ENCODE results near the gene SCN4B.

Gene SCN4B

DNA sequence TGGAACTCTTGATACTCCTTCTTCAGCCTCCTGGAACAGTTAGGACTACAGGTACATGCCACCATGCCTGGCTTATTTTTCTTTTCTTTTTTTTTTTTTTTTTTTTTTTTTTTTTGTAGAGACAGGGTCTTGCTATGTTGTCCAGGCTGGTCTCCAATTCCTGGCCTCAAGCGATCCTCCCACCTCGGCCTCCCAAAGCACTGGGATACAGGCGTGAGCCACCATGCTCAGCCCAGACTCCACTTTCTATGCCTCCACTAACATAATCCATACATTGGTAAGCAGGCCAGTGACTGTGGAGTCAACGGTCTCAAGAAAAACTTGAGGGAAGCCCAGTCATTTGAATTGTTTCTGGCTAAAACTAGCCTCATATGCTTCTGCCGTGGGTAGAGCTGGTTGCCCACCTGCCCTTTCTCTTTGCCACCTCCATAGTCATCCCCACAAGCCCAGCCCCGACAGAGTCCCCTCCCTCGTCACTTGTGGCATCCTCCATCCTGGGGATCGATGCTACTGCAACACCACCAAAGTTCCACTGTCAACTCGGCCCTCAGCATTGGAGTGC, 21.5 kb upstream of the SCN4B start:
- DNase-seq (ENCODE audit: low spot score), result no peak

- DNase-seq (ENCODE audit: low spot score), result no peak
Observed at GRCh38 chr11:118172356-118172755, 19.7 kb upstream of the SCN4B start.

GRCh38 chr11:118171269-118172062, 18.8 kb upstream of the SCN4B start:
- peak; percentile 84 for DNase-seq (ENCODE audit: low spot score)

- DNase-seq (ENCODE audit: low spot score), result no peak
Observed at GRCh38 chr11:118170882-118171268, 18.3 kb upstream of the SCN4B start.

- no peak for DNase-seq (ENCODE audit: low spot score)
Observed at GRCh38 chr11:118170231-118170630, 17.6 kb upstream of the SCN4B start.

DNA sequence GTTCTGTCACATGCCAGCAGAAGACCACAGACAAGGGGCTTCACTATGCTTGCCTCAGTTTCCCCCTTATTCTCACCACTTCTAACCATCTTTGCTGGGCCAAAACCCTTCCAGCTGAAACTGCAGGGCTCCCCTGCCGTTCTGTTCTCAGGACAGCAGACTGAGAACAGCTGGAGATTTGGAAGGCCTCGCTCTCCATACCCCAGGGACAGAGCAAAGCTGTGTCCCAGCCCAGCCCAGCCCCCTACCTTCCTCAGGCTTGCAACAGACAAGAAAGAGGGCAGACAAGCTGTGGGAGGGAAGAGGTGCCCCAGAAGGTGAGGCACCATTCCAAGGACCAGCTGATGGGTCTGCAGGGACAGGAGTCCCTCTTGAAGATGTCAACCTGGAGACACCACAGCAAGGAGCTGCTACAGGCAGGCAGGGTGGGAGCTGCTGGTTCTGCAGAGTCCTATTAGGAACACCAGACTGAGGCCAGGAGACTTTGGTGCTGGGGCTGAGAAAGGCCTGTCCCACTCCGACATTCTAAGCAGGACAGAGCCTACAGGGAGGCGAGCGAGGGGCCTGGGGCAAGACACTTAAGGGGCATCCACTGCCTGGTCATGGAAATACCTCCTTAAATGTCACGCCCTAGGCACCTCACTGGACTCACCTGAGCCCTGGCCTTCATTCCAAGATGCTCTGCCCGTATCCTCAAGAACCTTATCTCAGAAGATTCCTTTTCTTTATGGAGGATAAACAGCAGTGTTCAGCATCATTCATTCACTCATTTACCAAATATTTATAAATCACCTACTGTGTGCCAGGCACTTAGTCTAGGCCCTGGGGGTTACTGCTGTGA, 16.9 kb upstream of the SCN4B start:
- DNase-seq (ENCODE audit: low spot score), result no peak

- DNase-seq (ENCODE audit: low spot score), result no peak
Observed at GRCh38 chr11:118168751-118169150, 16.1 kb upstream of the SCN4B start.

DNA sequence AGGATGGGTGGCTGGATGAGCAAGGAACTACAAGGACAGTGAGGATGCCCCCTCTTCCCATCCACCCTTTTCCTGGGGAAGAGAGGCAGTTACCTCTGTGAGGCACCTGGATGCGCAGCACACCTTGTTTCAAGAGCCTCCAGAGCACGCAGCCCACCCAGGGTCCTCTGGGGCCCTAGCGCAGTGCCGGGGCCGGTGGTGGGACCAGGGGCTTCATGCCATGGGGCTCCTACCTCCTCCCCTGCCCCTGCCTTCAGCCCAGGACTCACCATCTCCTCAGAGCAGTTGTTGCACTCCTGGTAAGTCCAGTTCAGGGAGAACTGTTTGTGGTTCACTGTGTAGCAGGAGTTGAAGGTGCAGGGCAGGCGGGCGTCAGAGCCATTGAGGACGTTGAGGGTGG, 15.7 kb upstream of the SCN4B start:
- DNase-seq (ENCODE audit: low spot score), result no peak

DNA sequence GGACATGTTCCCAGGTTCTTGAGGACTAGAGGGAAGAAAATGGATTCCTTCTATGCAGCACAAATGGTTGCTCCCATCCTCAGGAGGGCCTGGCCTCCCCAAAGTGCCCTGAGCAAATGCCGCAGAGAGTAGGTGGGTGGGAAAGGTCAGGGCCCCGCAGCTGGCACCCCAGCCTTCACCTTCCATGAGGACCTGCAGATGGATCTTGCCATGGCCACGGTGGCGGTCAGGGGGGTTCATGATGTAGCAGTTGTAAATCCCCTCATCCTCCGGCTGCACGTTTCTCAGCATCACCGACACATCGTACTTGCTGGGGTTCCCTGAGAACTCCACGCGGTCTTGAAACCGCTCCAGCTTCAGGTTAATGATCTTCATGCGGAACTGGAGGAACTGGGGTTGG, 15.3 kb upstream of the SCN4B start:
- no peak for DNase-seq (ENCODE audit: low spot score)

DNA sequence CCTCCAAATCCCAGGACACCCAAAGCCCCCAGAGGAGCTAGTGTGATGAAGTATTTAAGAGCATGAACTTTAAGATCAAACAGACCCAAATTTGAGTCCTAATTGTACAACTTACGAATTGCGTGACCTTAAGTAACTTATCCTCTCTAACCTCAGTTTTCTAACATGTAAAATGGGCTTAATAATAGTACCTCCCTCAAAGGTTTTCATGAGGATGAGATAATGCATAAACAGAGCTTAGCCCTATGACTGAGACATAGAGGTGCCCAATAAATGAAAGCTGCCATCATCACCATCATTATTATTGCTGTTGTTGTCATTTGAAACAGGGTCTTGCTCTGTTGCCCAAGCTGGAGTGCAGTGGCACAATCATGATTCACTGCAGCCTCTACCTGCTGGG, 14.6 kb upstream of the SCN4B start:
- DNase-seq (ENCODE audit: low spot score), result no peak

DNA sequence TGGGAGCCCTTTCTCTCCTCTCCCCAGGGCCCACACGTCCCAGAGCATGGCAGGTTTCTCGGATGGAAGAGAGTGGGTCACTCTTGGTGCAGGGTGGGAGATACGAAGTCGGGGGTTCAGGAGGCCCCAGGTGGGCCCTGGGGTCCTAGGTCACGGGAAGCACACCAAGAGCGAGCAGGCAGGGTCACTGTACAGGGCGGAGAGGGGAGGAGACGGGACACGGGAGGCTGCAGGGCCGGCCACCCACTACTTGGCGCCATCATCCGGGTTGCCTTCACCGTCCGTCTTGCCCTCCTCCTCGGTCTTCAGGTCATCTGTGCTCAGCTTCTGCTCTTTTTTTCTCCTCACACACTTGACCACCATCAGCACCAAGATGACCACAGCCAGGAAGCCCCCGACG, 14.0 kb upstream of the SCN4B start:
- DNase-seq (ENCODE audit: low spot score), result no peak

DNA sequence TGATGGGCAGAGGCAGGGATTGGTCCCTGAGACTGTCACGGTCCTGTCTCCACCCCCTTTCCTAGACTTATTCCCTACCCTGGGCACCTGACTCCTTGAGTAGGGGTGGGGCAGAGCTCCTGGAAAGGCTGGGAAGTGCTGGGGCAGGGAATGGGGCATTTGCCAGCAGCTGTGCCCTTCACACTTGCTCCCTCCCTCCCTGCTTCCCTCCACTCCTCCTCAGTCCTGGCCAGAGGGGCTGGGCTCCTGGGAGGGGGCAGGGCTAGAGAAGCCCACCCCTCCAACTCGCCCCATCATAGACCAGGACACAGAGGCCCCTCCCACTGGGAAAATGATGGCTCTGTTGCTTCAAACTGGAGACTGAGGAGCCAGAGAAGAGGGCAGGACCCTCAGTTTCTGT, 12.3 kb upstream of the SCN4B start:
- no peak for DNase-seq (ENCODE audit: low spot score)

- DNase-seq (ENCODE audit: low spot score), result no peak
Observed at GRCh38 chr11:118163494-118163893, 10.9 kb upstream of the SCN4B start.

- DNase-seq (ENCODE audit: low spot score), result no peak
Observed at GRCh38 chr11:118162846-118163245, 10.2 kb upstream of the SCN4B start.

- DNase-seq (ENCODE audit: low spot score), result no peak
Observed at GRCh38 chr11:118161786-118162185, 9.2 kb upstream of the SCN4B start.

GRCh38 chr11:118157186-118157895, 4.7 kb upstream of the SCN4B start:
- no peak for DNase-seq (ENCODE audit: low spot score)

DNA sequence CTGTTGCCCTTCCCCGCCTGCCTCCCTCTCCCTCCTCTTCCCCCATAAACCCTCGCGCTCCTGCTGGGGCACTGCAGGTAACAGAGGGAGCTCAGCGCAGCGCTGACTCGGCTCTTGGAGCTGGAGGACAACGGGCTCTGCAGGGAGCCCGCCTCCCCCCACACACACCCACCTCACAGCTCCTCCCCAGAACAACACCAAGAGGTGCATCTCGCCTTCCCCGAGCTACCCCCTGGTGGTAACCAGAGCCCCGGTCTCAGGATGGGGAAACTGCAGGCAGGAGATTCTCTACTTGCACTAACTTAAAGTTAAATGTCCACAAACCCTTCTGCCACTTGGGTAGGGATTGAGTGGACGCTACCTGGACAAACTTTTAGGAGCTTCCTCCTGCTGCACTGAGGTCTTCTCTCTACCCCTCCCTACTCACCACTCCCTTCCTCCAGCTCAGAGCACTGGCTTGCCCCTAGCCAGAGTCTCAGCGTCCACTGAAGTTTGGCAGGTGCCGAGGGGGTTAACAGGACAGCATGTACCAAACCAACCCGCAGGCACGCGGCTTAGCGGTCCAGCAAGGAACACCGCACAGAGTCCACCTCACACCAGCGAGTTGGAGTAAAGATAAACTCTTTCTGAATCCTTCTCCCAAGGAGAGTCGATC, 4.0 kb upstream of the SCN4B start:
- DNase-seq (ENCODE audit: low spot score), result no peak

DNA sequence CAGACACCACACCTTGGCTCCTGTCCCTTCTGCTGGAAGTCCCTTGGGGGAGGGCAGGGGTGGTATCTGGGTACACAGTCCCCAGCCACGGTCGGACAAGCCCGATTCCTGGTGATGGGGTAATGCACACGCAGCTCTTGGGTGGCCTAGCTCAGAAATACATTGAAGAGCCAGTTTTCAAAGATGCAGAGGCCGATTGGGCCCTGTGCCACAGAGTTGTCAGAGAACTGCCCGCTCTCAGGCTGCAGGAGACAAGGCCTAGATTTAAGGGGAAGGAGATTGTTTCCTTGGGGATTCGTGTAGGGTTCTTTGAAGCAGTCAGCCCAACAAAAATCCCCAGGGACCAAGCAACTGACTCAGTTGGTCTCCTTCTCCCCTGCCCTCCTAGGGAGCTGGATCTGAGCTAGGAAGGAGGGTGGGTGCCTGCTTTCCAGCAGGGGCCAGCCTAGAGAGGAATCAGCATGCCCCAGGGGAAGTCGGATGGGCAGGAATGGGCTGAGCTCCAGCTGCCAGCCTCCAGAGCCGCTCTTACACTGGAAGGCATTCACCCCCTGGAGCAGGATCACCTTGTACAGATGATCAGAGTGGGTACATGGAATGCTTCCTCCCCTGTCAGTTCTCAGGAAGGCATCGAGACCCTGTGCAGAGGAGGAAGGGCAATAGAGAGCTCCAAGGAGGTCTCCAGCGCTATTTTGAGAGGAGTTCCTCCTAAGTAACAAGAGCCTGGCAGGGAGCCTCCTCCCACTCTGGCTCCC, 3.3 kb upstream of the SCN4B start:
- DNase-seq (ENCODE audit: low spot score), result no peak

- no peak for DNase-seq (ENCODE audit: low spot score)
Observed at GRCh38 chr11:118154641-118155040, 2.0 kb upstream of the SCN4B start.

DNA sequence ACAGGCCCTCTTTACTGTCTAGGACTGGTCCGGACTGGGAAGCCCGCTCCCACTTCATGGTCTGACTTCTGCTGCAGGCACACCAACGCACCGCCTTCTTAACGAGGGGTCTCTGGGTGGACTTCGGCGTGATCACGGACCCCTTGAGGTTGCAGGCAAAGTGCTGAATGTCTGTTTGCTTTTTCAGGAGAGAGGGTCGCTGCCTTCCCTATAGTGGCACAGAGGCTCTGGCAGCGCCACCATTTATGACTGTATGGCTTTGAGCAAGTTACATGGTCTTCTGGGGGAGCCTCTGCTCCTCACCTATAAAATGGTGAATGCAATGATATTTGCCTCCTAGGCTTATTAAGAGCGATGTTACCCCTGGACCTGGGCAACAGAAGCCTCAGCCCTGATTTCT, 1.4 kb upstream of the SCN4B start:
- DNase-seq (ENCODE audit: low spot score), result no peak

DNA sequence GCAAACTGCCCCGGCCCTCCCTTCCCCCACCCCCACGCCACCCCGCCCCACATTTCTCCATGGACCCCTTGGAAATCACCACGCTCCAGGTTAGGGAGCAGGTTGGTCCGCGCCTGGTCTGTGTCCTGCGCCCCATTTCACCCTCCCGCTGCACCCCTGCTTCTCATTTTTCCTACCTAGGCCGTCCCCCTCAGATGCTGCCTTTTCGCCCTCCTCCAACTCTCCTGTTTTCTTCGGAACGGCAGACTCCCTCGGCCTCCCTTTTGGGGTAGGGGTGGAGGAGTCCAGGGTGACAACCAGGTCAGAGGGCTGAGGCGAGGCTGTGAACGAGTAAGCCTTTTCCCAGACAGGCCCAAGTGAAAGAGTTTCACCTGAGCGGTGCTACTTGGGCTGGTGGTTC, 893 bp upstream of the SCN4B start:
- no peak for DNase-seq (ENCODE audit: low spot score)
